Central memory CD8-positive, alpha-beta T cell (primary cell): ENCODE measurements around the gene PTK6.

ENCODE experiments used
- ATAC-seq: fragments of 150-1000 bp; cut with Tn5 transposase; replicated peaks from 2 replicates; pipeline ENCODE4 v1.10.0; 2022; ENCODE audit warnings: mild to moderate bottlenecking, moderate FRiP score, moderate number of reproducible peaks; ENCODE audit not compliant: poor library complexity, severe bottlenecking; ENCODE audit errors: extremely low read depth
- DNase-seq, 2 donors: peaks; one replicate each; pipeline ENCODE4 v3.0.0; 2021; ENCODE audit warnings: low spot score in 2 of 2
- H3K27ac Mint-ChIP-seq: one replicate; pipeline ENCODE4 v1.8.0; 2022; ENCODE audit warnings: low read depth, mild to moderate bottlenecking, moderate library complexity, mixed read lengths
- H3K27me3 Mint-ChIP-seq: one replicate; pipeline ENCODE4 v1.8.0; 2022; ENCODE audit warnings: mixed read lengths
- H3K36me3 Mint-ChIP-seq: one replicate; pipeline ENCODE4 v1.8.0; 2022; ENCODE audit warnings: mild to moderate bottlenecking, moderate library complexity, mixed read lengths; ENCODE audit not compliant: insufficient read depth
- H3K4me1 Mint-ChIP-seq: one replicate; pipeline ENCODE4 v1.8.0; 2022; ENCODE audit warnings: mixed read lengths
- H3K4me3 Mint-ChIP-seq: one replicate; pipeline ENCODE4 v1.8.0; 2022; ENCODE audit warnings: mild to moderate bottlenecking, moderate library complexity, mixed read lengths
- H3K9me3 Mint-ChIP-seq: one replicate; pipeline ENCODE4 v1.8.0; 2022; ENCODE audit warnings: mixed read lengths

Gene PTK6

DNA sequence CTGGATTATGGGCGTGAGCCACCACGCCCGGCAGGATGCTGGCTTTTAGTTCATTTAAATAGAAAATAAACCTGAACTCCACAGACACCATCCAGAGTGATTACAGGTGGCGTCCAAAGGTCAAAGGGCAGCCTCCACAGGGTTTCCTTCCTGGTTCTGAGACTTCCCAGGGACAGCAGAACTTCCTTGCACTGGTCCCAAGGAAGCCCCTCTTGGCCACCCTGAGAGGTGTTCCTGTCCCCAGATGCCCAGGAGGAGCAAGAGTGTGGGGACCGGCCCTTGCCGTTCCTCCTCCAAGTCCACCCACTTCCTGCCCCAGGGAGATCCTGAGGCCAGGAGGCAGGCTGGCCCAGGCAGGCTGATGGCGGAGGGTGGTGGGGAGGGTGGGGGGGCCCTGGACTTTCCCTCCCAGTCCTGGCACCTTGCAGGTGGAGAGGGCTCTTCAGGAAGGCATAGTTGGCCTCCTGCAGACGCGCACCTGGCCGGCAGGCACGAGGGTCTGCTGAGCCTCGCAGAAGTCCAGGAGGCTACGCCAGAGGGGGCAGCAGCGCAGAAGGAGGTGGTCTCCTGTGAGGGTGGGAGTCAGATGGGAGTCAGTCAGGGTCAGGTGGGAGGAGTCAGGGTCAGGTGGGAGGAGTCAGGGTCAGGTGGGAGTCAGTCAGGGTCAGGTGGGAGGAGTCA is 21.8 kb upstream of the PTK6 start:
- no peak overlapping the region for H3K4me3 Mint-ChIP-seq
- H3K4me1 Mint-ChIP-seq, result peaks cover 6% of the 10 kb centered on the region
- H3K27me3 Mint-ChIP-seq, result no peaks in the 10 kb centered on the region
- H3K36me3 Mint-ChIP-seq, result peaks cover 11% of the 10 kb centered on the region
- DNase-seq, result no peak
- H3K9me3 Mint-ChIP-seq, result no peaks in the 10 kb centered on the region
- no peak for ATAC-seq
- peak overlapping the region; percentile 16 for H3K27ac Mint-ChIP-seq

DNA sequence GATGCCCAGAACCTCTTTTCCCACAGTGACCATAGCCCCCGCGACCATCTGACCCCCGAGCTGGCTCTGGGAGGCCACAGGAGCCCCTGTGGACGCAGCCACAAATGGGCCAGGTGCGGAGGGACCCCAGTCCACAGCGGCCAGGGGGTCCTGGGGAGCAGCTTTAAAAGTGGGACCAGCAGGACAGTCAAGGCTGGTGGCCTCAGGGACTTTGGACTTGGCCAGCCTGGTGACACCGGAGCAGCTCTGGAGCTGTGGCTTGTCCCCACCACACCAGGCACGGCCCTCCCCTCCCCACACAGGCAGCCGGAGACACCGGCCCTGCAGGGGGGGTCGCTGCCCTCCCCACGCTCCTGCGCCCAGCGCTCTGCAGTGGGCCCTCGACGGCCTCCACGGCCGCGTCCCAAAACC is 20.3 kb upstream of the PTK6 start:
- Mint-ChIP-seq H3K4me1 (peaks cover 13% of the 10 kb centered on the region), H3K27me3 (no peaks in the 10 kb centered on the region), H3K27ac (no peak overlapping the region), H3K36me3 (peaks cover 19% of the 10 kb centered on the region), H3K9me3 (no peaks in the 10 kb centered on the region), H3K4me3 (no peak overlapping the region)
- DNase-seq (no peak), ATAC-seq (no peak)

DNA sequence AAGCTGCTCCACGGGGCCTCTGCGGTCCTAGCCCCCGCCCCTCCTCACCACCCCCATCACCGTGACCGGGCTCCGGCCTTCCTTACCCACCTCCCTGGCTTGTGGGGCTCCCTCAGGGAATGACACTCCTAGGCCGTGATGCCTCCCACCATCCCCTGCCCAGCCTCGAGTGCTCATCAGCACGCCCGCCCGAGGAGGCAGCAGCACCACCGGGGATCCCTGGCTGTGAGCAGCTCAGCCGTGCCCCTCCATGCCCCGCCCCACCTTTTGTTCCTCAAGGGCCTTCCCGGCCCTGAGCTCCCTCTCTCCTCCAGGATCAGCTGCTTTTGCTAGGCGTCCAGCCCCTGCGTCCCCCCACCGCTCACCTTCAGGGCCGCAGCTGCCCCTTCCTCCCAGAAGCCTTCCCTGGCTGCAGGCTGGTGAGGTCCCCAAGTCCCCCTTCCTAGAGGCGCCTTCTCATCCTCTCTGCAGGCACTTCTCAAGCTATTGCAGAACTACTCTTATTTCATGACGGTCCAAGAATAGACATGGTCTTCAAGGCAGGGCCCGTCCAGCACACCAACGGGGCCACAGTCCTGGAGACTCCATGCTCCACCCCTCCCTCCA is 19.8 kb upstream of the PTK6 start:
- H3K4me1 Mint-ChIP-seq, result peaks cover 18% of the 10 kb centered on the region
- no peak overlapping the region for H3K27ac Mint-ChIP-seq
- H3K9me3 Mint-ChIP-seq, result no peaks in the 10 kb centered on the region
- no peak overlapping the region for H3K4me3 Mint-ChIP-seq
- ATAC-seq (no peak), DNase-seq (no peak)
- H3K36me3 Mint-ChIP-seq, result peaks cover 17% of the 10 kb centered on the region
- H3K27me3 Mint-ChIP-seq, result no peaks in the 10 kb centered on the region

DNA sequence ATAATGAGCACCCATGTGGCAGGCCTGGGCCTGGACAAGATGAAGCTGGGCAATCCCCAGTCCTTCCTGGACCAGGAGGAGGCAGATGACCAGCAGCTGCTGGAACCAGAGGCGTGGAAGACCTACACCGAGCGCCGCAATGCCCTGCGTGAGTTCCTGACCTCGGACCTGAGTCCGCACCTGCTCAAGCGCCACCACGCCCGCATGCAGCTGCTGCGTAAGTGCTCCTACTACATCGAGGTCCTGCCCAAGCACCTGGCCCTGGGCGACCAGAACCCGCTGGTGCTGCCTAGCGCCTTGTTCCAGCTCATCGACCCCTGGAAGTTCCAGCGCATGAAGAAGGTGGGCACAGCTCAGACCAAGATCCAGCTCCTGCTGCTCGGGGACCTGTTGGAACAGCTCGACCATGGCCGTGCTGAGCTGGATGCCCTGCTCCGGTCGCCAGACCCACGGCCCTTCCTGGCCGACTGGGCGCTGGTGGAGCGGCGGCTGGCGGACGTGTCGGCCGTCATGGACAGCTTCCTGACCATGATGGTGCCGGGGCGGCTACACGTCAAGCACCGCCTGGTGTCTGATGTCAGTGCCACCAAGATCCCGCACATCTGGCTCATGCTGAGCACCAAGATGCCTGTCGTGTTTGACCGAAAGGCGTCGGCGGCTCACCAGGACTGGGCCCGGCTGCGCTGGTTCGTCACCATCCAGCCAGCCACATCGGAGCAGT is 18.6 kb upstream of the PTK6 start:
- H3K4me3 Mint-ChIP-seq, result no peak overlapping the region
- H3K27me3 Mint-ChIP-seq, result no peaks in the 10 kb centered on the region
- no peak overlapping the region for H3K27ac Mint-ChIP-seq
- no peak for DNase-seq
- peaks cover 17% of the 10 kb centered on the region for H3K36me3 Mint-ChIP-seq
- ATAC-seq, result no peak
- H3K9me3 Mint-ChIP-seq, result no peaks in the 10 kb centered on the region
- H3K4me1 Mint-ChIP-seq, result peaks cover 19% of the 10 kb centered on the region

DNA sequence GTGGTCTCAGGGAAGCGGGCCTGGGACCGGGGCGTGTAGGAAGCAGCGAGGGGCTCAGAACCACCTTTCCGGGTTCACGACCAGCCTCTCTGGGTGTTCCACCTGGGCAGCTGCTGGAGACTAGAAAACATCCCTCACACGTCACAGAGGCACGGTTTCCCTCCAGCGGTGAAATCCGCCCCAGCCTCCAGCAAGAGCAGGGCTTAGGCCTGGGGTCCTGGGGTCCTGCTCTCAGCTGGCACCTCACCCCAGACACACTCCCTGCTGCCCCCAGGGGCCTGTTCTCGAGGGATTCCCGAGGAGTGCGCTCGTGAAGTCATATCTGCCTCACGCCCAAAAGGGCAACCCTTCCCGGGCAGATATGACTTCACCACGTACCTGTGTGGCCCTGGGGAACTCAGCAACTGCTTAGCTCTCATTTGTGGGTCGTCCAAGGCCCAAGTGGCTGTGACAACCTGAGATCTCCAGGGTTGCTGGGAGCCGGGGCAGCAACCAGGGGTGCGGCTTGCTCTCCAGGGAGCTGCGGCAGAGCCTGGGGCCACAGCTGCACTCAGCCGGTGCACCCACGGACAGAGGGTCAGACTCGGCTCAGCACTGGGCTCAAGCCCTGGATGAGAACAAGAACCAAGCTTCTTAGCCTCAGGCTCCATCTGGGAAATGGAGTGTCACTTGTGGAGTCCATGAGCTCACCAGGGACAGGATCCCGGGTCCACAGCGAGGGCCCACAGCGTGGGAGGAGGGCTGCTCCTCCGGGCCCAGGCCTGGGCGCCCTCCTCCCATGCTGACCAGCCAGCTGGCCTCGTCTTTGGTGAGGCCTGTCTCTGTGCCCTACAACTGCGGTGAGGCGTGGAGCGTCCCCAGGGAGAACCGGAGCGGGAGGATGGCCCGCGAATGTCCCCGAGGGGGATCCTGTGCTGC is 17.4 kb upstream of the PTK6 start:
- Mint-ChIP-seq H3K27ac (no peak overlapping the region), H3K27me3 (peaks cover 9% of the 10 kb centered on the region), H3K4me3 (peak overlapping the region; percentile 75), H3K36me3 (peaks cover 13% of the 10 kb centered on the region), H3K4me1 (peaks cover 19% of the 10 kb centered on the region), H3K9me3 (no peaks in the 10 kb centered on the region)
- ATAC-seq (no peak), DNase-seq (no peak)

DNA sequence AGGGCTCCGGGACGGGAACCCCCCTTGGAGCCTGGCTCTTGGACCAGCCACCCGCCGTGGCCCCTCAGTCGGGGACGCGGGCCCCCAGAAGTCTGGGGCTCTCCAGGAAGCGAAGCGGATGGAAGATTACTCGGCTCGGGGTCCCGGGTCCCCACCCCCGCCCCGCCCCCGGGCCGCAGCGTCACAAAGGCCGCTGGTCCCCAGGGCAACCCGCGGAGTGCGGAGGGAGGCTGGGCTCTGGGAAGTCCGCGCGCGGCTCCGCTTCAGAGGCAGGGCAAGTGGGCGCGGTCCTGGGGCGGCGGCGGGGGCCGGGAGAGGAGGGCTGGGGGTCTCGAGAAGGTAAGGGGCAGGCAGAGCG is 16.7 kb upstream of the PTK6 start, which contains the start of gene FNDC11:
Gene FNDC11, plus strand, starts transcription at position 227 of the 358 bp plus-strand sequence. CDS start 1,505 bp downstream, outside the sequence.
- Mint-ChIP-seq H3K36me3 (peaks cover 13% of the 10 kb centered on the region), H3K4me3 (peak within 1 kb of the TSS; percentile 75), H3K27ac (peak within 1 kb of the TSS; percentile 76), H3K4me1 (peaks cover 19% of the 10 kb centered on the region), H3K9me3 (no peaks in the 10 kb centered on the region), H3K27me3 (peaks cover 17% of the 10 kb centered on the region)
- ATAC-seq (peak; percentile 4), DNase-seq (no peak)

DNA sequence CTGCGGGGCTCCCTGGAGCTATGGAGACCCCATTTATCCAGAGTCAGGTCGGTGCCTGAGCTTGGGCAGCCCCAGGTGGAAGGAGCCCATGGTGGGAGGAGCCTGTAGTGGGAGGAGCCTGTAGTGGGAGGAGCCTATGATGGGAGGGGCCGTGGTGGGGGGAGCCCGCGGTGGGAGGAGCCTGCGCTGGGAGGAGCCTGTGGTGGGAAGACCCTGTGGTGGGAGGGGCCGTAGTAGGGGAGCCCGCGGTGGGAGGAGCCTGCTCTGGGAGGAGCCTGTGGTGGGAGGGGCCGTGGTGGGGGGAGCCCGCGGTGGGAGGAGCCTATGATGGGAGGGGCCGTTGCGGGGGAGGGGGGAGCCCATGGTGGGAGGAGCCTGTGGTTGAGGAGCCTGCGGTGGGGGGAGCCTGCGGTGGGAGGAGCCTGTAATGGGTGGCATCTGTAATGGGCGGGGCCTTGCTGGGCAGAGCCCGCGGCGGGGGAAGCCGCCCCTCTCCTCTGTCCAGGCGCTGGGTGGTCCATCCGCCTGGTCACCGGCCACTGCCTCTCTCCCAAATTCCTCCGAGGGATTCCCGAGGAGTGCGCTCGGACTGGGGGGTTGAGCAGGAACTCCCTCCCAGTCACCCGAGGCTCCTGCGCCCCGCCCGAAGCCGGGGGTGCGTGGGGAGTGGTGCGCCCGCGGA is 16.2 kb upstream of the PTK6 start:
- Mint-ChIP-seq H3K9me3 (no peaks in the 10 kb centered on the region), H3K36me3 (peaks cover 10% of the 10 kb centered on the region), H3K4me1 (peaks cover 19% of the 10 kb centered on the region), H3K4me3 (peak overlapping the region; percentile 75), H3K27me3 (peaks cover 22% of the 10 kb centered on the region), H3K27ac (peak overlapping the region; percentile 76)
- DNase-seq (peak; percentile 83 to 91), ATAC-seq (peak; percentile 66)

DNA sequence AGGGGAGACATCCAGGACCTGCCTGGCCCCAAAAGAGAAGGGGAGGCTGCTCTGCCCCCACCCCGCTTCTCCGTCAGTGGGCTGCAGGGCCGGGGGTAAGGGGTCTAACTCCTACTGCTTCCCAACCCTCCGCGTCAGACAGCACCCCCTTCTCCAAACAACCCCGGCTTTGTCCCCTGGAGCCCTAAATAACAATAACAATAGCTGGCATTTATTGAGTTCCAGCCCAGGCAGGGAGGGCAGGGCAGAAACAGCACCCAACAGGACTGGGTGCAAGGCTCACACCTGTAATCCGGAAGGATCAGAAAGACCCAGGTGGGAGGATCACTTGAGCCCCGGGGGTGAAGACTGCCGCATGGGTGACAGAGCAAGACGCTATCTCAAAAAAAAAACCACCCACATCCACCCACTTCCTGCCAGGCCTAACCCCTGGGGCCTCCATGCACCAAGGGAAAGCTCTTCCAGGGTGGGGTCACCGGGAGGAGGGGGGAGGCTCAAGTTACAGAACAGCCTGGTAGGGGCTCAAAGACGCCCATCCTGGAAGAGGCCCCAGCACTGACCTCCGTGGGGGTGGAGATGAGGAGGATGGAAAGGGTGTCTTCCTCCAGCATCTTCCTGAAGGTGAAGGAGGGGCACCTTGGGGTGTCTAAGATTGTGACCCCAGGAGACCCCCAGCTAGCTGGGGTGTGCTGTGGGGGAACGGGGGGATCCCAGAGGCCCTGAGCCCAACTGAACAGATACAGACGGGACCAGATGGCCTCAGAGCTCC is 15.5 kb upstream of the PTK6 start:
- Mint-ChIP-seq H3K9me3 (no peaks in the 10 kb centered on the region), H3K27me3 (peaks cover 22% of the 10 kb centered on the region)

DNA sequence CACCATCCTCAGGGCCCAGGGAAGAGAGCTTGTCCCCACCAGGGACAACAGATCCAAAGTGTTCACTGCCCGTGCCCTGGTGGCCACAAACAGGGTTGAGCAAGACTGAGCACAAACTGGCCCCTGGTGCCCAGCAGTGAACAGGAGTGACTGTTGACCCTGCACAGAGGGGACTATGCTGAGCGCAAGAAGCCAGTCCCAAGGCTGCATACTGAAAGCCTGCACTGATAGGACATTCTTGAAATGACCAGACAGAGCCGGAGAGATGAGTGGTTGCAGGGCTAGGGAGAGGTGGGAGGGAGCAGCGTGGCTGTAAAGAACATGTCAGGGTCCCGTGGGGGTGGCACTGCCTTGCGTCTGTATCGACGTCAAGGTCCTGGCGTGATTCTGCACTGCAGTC is 13.9 kb upstream of the PTK6 start:
- Mint-ChIP-seq H3K4me1 (peaks cover 13% of the 10 kb centered on the region), H3K36me3 (peaks cover 7% of the 10 kb centered on the region), H3K9me3 (no peaks in the 10 kb centered on the region), H3K27me3 (peaks cover 22% of the 10 kb centered on the region), H3K27ac (no peak overlapping the region), H3K4me3 (no peak overlapping the region)
- no peak for ATAC-seq
- DNase-seq, result no peak

More for the DNA sequence above, 15.5 kb upstream of the PTK6 start:
- Mint-ChIP-seq H3K27ac (peak overlapping the region; percentile 76), H3K4me3 (peak overlapping the region; percentile 75), H3K4me1 (peaks cover 19% of the 10 kb centered on the region), H3K36me3 (peaks cover 10% of the 10 kb centered on the region)
- ATAC-seq, result peak; percentile 77
- DNase-seq, result peak; percentile 57 to 68

DNA sequence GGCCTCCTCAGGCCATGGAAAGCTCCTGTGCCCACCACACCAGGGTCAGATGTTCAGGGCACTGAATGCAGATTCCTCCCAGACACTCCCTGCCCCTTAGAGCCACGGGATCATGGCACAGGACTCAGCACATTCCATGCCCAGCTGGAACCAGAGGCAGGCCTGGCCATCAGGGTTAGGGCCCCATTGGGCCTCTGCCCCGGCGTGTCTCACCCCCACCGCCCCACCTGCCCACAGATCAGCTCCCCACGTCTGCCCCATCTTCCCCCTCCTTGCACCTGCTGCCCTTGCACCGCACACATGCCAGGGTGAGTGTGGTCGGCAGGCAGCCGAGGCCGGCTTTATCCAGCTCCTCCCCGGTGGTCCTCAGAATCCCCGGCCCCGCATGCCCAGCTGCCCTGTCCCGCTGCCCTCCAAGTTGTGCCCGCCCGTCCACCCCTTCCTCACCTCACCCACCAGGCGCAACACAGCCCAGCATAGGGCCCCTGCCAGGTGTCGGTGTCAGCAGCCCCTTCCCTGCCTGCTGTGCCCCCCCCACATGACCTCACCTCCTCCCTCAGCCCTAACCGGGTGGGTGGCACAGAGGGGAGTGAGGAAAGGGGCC is 12.6 kb upstream of the PTK6 start:
- Mint-ChIP-seq H3K36me3 (peaks cover 7% of the 10 kb centered on the region), H3K27ac (no peak overlapping the region), H3K9me3 (no peaks in the 10 kb centered on the region), H3K4me1 (peaks cover 18% of the 10 kb centered on the region), H3K27me3 (peaks cover 22% of the 10 kb centered on the region), H3K4me3 (no peak overlapping the region)
- DNase-seq (no peak), ATAC-seq (no peak)

DNA sequence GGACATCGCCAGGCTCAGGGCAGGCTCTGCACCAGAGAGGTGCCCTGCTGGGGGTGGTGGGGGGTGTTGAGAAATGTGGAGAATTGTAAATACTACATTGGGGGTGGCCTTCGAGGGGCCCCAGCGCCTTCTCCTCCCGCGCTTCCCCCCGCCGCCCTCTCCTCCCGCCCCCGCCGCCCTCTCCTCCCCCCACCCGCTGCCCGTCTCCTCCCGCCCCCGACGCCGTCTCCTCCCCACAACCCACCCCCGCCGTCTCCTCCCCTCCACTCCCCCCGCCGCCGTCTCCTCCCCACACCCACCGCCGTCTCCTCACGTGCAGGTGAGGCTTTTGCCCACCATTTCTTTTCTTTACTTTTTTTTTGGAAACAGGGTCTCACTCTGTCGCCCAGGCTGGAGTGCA is 11.8 kb upstream of the PTK6 start:
- H3K27ac Mint-ChIP-seq, result no peak overlapping the region
- peaks cover 7% of the 10 kb centered on the region for H3K36me3 Mint-ChIP-seq
- no peak overlapping the region for H3K4me3 Mint-ChIP-seq
- DNase-seq, result no peak
- ATAC-seq, result no peak
- H3K9me3 Mint-ChIP-seq, result no peaks in the 10 kb centered on the region
- H3K4me1 Mint-ChIP-seq, result peaks cover 18% of the 10 kb centered on the region
- peaks cover 22% of the 10 kb centered on the region for H3K27me3 Mint-ChIP-seq
